ENCODE measurements around the gene HSPA2. TPM values are rescaled to one million over a fixed set of nuclear protein-coding genes. Genes with fewer than 3 reads are reported as not detected.

The HSPA2 gene
- polyA plus RNA-seq (2012; ENCODE audit: insufficient read depth, insufficient read length, low read depth): 3.4 TPM

DNA sequence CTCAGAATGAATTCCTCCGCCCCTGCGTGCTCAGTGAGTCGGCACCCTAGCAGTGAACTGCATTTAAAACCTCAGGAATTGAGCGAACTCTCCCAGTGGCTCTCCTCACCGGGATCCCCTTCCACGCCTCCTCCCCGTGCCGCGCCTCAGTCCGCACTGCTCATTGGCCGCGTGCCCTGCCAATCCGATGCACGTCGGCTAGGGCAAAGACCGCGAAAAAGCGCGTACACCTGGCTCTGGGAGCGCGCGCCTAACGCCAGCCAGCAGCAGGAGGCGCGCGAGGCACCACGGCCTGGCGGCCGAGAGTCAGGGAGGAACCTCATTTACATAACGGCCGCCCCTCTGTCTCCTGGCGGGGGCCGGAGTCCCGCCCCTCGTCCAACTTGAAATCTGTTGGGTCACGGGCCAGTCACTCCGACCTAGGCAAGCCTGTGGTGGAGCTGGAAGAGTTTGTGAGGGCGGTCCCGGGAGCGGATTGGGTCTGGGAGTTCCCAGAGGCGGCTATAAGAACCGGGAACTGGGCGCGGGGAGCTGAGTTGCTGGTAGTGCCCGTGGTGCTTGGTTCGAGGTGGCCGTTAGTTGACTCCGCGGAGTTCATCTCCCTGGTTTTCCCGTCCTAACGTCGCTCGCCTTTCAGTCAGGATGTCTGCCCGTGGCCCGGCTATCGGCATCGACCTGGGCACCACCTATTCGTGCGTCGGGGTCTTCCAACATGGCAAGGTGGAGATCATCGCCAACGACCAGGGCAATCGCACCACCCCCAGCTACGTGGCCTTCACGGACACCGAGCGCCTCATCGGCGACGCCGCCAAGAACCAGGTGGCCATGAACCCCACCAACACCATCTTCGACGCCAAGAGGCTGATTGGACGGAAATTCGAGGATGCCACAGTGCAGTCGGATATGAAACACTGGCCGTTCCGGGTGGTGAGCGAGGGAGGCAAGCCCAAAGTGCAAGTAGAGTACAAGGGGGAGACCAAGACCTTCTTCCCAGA is at the start of gene HSPA2:
TSS of gene HSPA2 (plus strand) at position 534 of the 995 bp plus-strand sequence. CDS start at position 643, 109 bp downstream.
- TF ChIP-seq CTCF (IDR thresholded peaks at IDR 0.05; ENCODE audit: low read depth, low read length): peak; percentile 71
- Histone ChIP-seq H3K4me3 (ENCODE audit: low read depth, low read length) (peak within 1 kb of the TSS; percentile 55), H3K36me3 (no peaks in the 10 kb centered on the region), H3K9me3 (peaks cover 8% of the 10 kb centered on the region), H3K4me1 (no peaks in the 10 kb centered on the region), H3K27me3 (no peaks in the 10 kb centered on the region)
- peak; percentile 100 for DNase-seq

GRCh38 chr14:64491637-64492036 is 48.9 kb upstream of the HSPA2 start:
- Histone ChIP-seq H3K36me3 (peaks cover 47% of the 10 kb centered on the region), H3K27me3 (no peaks in the 10 kb centered on the region), H3K4me1 (peaks cover 11% of the 10 kb centered on the region), H3K4me3 (ENCODE audit: low read depth, low read length) (no peak overlapping the region), H3K9me3 (no peaks in the 10 kb centered on the region)
- no peak for DNase-seq
- no peak for TF ChIP-seq CTCF (IDR thresholded peaks at IDR 0.05; ENCODE audit: low read depth, low read length)

GRCh38 chr14:64493455-64493854 is 47.1 kb upstream of the HSPA2 start:
- Histone ChIP-seq H3K4me1 (peaks cover 12% of the 10 kb centered on the region), H3K9me3 (no peaks in the 10 kb centered on the region), H3K27me3 (no peaks in the 10 kb centered on the region), H3K4me3 (ENCODE audit: low read depth, low read length) (no peak overlapping the region), H3K36me3 (peaks cover 29% of the 10 kb centered on the region)
- no peak for DNase-seq
- TF ChIP-seq CTCF (IDR thresholded peaks at IDR 0.05; ENCODE audit: low read depth, low read length): no peak

GRCh38 chr14:64495252-64495651 is 45.3 kb upstream of the HSPA2 start:
- DNase-seq: no peak
- Histone ChIP-seq H3K4me3 (ENCODE audit: low read depth, low read length) (no peak overlapping the region), H3K4me1 (peaks cover 15% of the 10 kb centered on the region), H3K9me3 (no peaks in the 10 kb centered on the region), H3K36me3 (peaks cover 20% of the 10 kb centered on the region), H3K27me3 (no peaks in the 10 kb centered on the region)
- no peak for TF ChIP-seq CTCF (IDR thresholded peaks at IDR 0.05; ENCODE audit: low read depth, low read length)

GRCh38 chr14:64496764-64497163 is 43.8 kb upstream of the HSPA2 start:
- Histone ChIP-seq H3K36me3 (peaks cover 15% of the 10 kb centered on the region), H3K4me3 (ENCODE audit: low read depth, low read length) (no peak overlapping the region), H3K27me3 (no peaks in the 10 kb centered on the region), H3K9me3 (no peaks in the 10 kb centered on the region), H3K4me1 (peaks cover 18% of the 10 kb centered on the region)
- TF ChIP-seq CTCF (IDR thresholded peaks at IDR 0.05; ENCODE audit: low read depth, low read length): no peak
- DNase-seq: no peak

DNA sequence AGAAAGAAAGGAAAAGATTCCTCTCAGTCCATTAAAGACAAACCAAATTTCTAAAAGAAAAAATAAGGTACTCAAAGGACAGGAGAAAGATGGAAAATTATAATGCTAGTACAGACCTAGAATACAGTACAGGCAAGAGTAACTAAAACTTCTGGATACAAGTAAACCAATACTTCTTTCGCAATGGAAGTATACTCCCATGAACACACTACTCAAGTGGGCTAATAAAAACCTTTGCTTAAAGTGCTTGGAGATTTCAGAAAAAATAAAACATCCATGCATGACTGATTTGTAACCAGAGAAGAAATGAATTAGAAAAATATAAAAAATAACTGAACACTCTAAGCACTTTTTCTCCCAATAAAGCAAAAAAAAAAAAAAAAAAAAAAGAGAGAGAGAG is 40.5 kb upstream of the HSPA2 start:
- no peaks in the 10 kb centered on the region for H3K9me3 ChIP-seq
- no peak for TF ChIP-seq CTCF (IDR thresholded peaks at IDR 0.05; ENCODE audit: low read depth, low read length)
- H3K36me3 ChIP-seq: peaks cover 8% of the 10 kb centered on the region
- no peak for DNase-seq
- H3K27me3 ChIP-seq: no peaks in the 10 kb centered on the region
- H3K4me3 ChIP-seq (ENCODE audit: low read depth, low read length): no peak overlapping the region
- peaks cover 8% of the 10 kb centered on the region for H3K4me1 ChIP-seq
